ES-I3 (cell line): Measurements from ENCODE around the gene CD84.
"Not testable (repeated sequence)": the region's sequence is repeated elsewhere in the genome, so short reads cannot be mapped to it uniquely, and the experiment has no call there.

Experiments
- H3K36me3 ChIP-seq: 2 replicates; pipeline ENCODE4 v1.6.1; 2013; ENCODE audit warnings: mild to moderate bottlenecking, low read length, control low read depth, moderate library complexity; ENCODE audit not compliant: insufficient read depth
- H3K4me1 ChIP-seq: 2 replicates; pipeline ENCODE4 v1.6.1; 2013; ENCODE audit warnings: mild to moderate bottlenecking, control low read depth, low read length; ENCODE audit not compliant: insufficient read depth
- H3K9ac ChIP-seq: 2 replicates; pipeline ENCODE4 v1.6.1; 2013; ENCODE audit warnings: low read depth, mild to moderate bottlenecking, low read length, moderate library complexity
- H3K9me3 ChIP-seq: 2 replicates; pipeline ENCODE4 v1.6.1; 2013; ENCODE audit warnings: mild to moderate bottlenecking, low read length, moderate library complexity; ENCODE audit not compliant: control insufficient read depth, insufficient read depth

The CD84 gene

DNA sequence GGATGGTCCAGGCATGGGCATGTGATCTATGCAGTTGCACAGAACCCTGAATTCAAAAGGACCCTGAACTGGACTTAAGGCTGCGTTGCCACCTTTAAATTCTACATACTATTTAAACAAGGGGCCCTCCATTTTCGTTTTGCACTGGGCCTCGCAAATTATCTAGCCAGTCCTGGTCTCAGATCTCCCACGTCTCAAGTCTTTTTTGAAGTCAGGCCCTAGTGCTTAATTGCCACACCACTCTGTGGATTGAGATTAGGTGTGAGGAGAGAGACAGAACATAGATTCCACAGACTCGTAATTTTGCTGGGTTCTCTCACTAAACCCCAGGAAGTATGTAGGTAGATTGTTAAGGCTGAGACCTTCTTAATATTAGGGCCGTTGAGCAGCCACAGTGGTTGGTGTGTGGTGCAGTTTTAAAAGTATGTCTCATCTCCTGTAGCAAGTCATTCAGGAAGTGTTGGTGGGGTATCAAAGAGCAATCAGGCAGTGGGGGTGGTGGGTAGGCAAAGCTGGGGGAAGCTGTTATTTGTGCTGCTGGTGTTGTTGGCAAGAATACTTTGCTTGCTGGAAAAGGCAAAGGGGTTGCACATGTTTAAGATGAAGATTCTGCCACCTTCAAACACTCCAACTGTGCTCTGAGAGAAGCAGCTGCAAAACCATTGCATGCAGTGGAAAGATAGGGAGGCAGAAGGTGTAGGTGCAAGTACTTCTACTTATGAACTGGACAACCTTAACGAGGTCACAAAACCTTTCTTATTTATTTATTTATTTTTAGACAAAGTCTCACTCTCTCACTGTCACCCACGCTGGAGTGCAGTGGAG, 11.2 kb downstream of the CD84 start:
- H3K4me1 ChIP-seq: no peaks in the 10 kb centered on the region
- no peaks in the 10 kb centered on the region for H3K9me3 ChIP-seq
- H3K36me3 ChIP-seq: no peaks in the 10 kb centered on the region
- no peak overlapping the region for H3K9ac ChIP-seq

- H3K9ac ChIP-seq: no peak overlapping the region
- no peaks in the 10 kb centered on the region for H3K4me1 ChIP-seq
- H3K9me3 ChIP-seq: no peaks in the 10 kb centered on the region
- H3K36me3 ChIP-seq: no peaks in the 10 kb centered on the region
These were observed 12.0 kb downstream of the CD84 start for GRCh38 chr1:160567341-160567740.

- Histone ChIP-seq H3K4me1 (no peaks in the 10 kb centered on the region), H3K36me3 (no peaks in the 10 kb centered on the region), H3K9ac (no peak overlapping the region), H3K9me3 (no peaks in the 10 kb centered on the region)
These were observed 13.7 kb downstream of the CD84 start for GRCh38 chr1:160565564-160565963.

DNA sequence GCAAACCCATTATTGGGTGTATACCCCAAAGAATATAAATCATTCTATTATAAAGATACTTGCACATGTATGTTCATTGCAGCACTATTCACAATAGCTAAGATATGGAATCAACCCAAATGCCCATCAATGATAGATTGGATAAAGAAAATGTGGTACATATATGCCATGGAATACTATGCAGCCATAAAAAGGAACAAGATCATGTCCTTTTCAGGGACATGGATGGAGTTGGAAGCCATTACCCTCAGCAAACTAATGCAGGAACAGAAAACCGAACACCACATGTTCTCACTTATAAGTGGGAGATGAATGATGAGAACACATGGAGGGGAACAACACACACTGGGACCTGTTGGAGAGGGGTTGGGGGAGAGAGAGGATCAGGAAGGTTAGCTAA, 16.1 kb downstream of the CD84 start:
- H3K36me3 ChIP-seq, H3K4me1 ChIP-seq, H3K9me3 ChIP-seq, H3K9ac ChIP-seq: not testable (repeated sequence)

- H3K9me3 ChIP-seq, H3K9ac ChIP-seq, H3K36me3 ChIP-seq, H3K4me1 ChIP-seq: not testable (repeated sequence)
These were observed 16.6 kb downstream of the CD84 start for GRCh38 chr1:160562745-160563144.

DNA sequence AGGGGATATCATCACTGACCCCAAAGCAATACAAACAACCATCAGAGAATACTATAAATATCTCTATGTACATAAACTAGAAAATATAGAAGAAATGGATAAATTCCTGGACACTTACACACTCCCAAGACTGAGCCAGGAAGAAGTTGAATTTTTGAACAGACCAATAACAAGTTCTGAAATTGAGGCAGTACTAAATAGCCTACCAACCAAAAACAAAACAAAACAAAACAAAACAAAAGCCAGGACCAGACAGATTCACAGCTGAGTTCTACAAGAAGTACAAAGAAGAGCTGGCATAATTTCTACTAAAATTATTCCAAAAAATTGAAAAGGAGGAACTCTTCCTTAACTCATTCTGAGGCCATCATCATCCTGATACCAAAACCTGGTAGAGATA, 18.5 kb downstream of the CD84 start:
- Histone ChIP-seq H3K4me1 (no peaks in the 10 kb centered on the region), H3K9ac (no peak overlapping the region), H3K36me3 (no peaks in the 10 kb centered on the region), H3K9me3 (no peaks in the 10 kb centered on the region)

GRCh38 chr1:160560045-160560705, 19.1 kb downstream of the CD84 start:
- H3K9me3 ChIP-seq: no peaks in the 10 kb centered on the region
- no peaks in the 10 kb centered on the region for H3K36me3 ChIP-seq
- H3K4me1 ChIP-seq: no peaks in the 10 kb centered on the region
- no peak overlapping the region for H3K9ac ChIP-seq

DNA sequence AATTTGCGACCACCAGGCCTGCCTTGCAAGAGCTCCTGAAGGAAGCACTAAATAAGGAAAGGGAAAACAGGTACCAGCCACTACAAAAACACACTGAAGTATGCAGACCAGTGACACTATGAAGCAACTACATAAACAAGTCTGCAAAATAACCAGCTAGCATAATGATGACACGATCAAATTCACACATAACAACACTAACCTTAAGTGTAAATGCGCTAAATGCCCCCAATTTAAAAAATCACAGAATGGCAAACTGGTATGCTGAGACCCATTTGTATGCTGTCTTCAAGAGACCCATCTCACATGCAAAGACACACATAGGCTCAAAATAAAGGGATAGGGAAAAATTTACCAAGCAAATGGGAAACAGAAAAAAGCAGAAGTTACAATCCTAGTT, 19.9 kb downstream of the CD84 start:
- not testable (repeated sequence) for H3K4me1 ChIP-seq, H3K36me3 ChIP-seq, H3K9ac ChIP-seq, H3K9me3 ChIP-seq

GRCh38 chr1:160558660-160559380, 20.5 kb downstream of the CD84 start:
- Histone ChIP-seq H3K4me1 (no peaks in the 10 kb centered on the region), H3K9me3 (no peaks in the 10 kb centered on the region), H3K36me3 (no peaks in the 10 kb centered on the region), H3K9ac (no peak overlapping the region)

DNA sequence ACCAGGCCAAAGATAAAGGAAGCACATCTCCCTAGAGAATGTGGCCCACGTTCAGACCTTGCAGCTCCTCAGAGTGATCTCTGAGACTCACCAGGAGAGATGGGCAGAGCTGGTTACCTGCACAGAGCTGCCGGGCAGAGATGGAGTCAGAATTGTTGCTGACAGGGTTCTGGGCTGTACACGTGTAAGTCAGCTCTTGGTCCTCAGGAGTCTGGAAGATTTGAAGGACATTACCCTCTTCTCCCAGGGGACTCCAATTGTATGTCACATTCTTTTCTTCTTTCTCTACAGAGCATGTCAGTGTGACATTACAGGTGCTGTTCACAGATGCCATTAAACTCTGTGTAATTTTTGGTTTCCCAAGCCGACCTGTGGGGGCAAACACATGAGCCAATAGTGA, 25.5 kb downstream of the CD84 start:
- no peaks in the 10 kb centered on the region for H3K9me3 ChIP-seq
- no peak overlapping the region for H3K9ac ChIP-seq
- no peaks in the 10 kb centered on the region for H3K36me3 ChIP-seq
- no peaks in the 10 kb centered on the region for H3K4me1 ChIP-seq

DNA sequence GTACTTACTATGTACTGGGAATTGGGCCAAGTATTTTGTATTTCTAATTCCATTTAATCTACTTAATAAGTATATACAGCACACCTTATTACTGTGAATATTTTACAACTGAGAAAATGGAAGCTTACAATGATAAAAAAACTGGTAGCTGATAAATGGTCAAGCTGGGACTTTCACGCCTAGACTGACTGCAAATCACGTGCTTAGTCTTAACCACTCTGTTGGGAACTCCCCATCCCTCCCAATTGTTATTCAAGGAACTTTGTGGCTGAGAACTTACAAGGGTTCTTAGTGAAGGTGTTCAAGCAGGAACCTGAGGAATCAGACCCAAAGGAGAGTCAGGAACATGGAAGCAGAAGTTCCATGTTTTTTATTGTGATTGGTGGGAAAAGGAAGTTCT, 26.9 kb downstream of the CD84 start:
- no peaks in the 10 kb centered on the region for H3K36me3 ChIP-seq
- no peaks in the 10 kb centered on the region for H3K4me1 ChIP-seq
- no peaks in the 10 kb centered on the region for H3K9me3 ChIP-seq
- H3K9ac ChIP-seq: no peak overlapping the region

GRCh38 chr1:160550572-160551034, 28.7 kb downstream of the CD84 start:
- no peak overlapping the region for H3K9ac ChIP-seq
- H3K9me3 ChIP-seq: no peaks in the 10 kb centered on the region
- no peaks in the 10 kb centered on the region for H3K36me3 ChIP-seq
- no peaks in the 10 kb centered on the region for H3K4me1 ChIP-seq

GRCh38 chr1:160549665-160550006, 29.7 kb downstream of the CD84 start:
- Histone ChIP-seq H3K9ac (no peak overlapping the region), H3K36me3 (no peaks in the 10 kb centered on the region), H3K4me1 (no peaks in the 10 kb centered on the region), H3K9me3 (no peaks in the 10 kb centered on the region)

DNA sequence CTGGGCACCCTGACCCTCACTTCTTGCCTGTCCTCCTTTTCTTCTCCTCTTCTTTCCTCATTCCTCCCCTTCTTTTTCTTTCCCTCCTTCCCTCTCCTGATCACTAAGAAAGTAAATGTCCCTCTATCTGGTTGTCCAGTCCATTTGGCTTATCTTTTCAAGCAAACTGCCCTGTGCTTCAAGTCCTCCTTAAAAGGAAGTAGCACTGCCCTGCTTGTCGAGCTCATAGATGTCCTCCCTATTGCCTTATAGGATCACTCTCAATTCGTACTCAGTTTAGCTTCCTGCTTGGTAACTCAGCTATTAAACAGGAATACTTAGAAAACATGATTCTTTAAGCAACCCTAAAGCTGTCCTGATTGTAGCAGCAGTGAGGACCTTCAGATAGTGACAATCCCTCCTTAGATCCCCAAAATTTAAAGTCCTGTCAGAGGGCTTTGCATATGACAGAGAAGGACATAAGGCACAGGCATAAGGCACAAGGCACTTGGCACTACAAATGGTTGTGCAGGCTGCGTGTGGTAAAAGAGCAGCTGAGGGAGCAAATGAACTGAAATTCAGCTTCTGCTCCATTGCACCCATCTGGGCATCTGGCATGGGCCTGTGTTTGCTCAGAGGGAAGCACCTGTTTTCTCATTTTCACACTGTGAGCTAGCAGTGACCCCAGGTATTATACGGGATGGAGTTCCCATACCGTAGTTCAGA, 30.2 kb downstream of the CD84 start:
- no peaks in the 10 kb centered on the region for H3K4me1 ChIP-seq
- H3K9me3 ChIP-seq: no peaks in the 10 kb centered on the region
- H3K36me3 ChIP-seq: no peaks in the 10 kb centered on the region
- no peak overlapping the region for H3K9ac ChIP-seq
